H1 (cell line): Measurements from ENCODE around the gene RANBP17. TPM values are rescaled to one million over a fixed set of nuclear protein-coding genes. Genes with fewer than 3 reads are reported as not detected.

Experiments used
- CTCF ChIA-PET: fragments of 300-600 bp; sonication (Branson Sonifier 250); formaldehyde crosslinking; loops from one replicate; lab custom pipeline; 2021; ENCODE audit not compliant: partially characterized antibody; lab: Charles Lee
- POLR2A ChIA-PET: fragments of 300-600 bp; sonication (Branson Sonifier 250); formaldehyde crosslinking; loops from one replicate; lab custom pipeline; 2021; ENCODE audit warnings: inconsistent platforms; ENCODE audit not compliant: partially characterized antibody; lab: Charles Lee
- DNase-seq, 2 experiments: peaks; one replicate each; pipeline versions ENCODE4 v3.0.0 to v3.0.0-alpha.2; 2010 to 2022; ENCODE audit warnings: low spot score in 2 of 2, low read depth in 1 of 2, mixed read lengths in 1 of 2
- FAIRE-seq: peaks from 2 replicates; lab custom pipeline; 2011; peaks lifted over from hg19 to GRCh38; lab: Jason Lieb, UNC
- H2AFZ ChIP-seq: 2 replicates; pipeline ENCODE4 v1.8.1; 2012; ENCODE audit warnings: low read length, inconsistent platforms
- H2AK5ac ChIP-seq: 2 replicates; pipeline ENCODE4 v1.6.1; 2013; ENCODE audit warnings: low read depth, low read length
- H2BK120ac ChIP-seq: replicated peaks from 2 replicates; pipeline ENCODE3; 2013; ENCODE audit warnings: low read depth, low read length, inconsistent platforms
- H2BK12ac ChIP-seq: 2 replicates; pipeline ENCODE4 v1.6.1; 2013; ENCODE audit warnings: low read depth, low read length
- H2BK15ac ChIP-seq: 2 replicates; pipeline ENCODE4 v1.6.1; 2013; ENCODE audit warnings: low read length
- H2BK20ac ChIP-seq: 2 replicates; pipeline ENCODE4 v1.6.1; 2013; ENCODE audit warnings: low read length
- H2BK5ac ChIP-seq: 2 replicates; pipeline ENCODE4 v1.6.1; 2013; ENCODE audit warnings: low read depth, low read length
- H3K14ac ChIP-seq: 2 replicates; pipeline ENCODE4 v1.6.1; 2013; ENCODE audit warnings: inconsistent platforms; ENCODE audit not compliant: insufficient read length
- H3K18ac ChIP-seq: 2 replicates; pipeline ENCODE4 v1.6.1; 2013; ENCODE audit warnings: low read length; ENCODE audit errors: extremely low read depth
- H3K23ac ChIP-seq: 2 replicates; pipeline ENCODE4 v1.6.1; 2013; ENCODE audit warnings: inconsistent platforms; ENCODE audit not compliant: insufficient read length
- H3K23me2 ChIP-seq: 2 replicates; pipeline ENCODE4 v1.6.1; 2013; ENCODE audit warnings: low read depth, low read length
- H3K27ac ChIP-seq: 2 replicates; pipeline ENCODE4 v1.6.1; 2011; ENCODE audit warnings: low read depth, low read length, inconsistent platforms
- H3K27me3 ChIP-seq, 4 experiments: replicated peaks in 1 of 4; 1 replicate in 1 of 4; 2 replicates in 3 of 4; pipeline versions ENCODE4 v1.6.1 to v1.8.1; 2011 to 2013; ENCODE audit warnings: low read length in 3 of 4, mild to moderate bottlenecking in 3 of 4, inconsistent platforms in 2 of 4, mixed read lengths in 2 of 4, moderate library complexity in 1 of 4; ENCODE audit not compliant: control insufficient read depth in 3 of 4, insufficient read depth in 3 of 4; ENCODE audit errors: extremely low read depth in 1 of 4
- H3K36me3 ChIP-seq, 4 experiments: 2 replicates each; pipeline versions ENCODE4 v1.6.1 to v1.8.1; 2011 to 2013; ENCODE audit warnings: mild to moderate bottlenecking in 4 of 4, low read length in 3 of 4, moderate library complexity in 2 of 4, control low read depth in 1 of 4, inconsistent platforms in 1 of 4; ENCODE audit not compliant: insufficient read depth in 4 of 4, control insufficient read depth in 2 of 4
- H3K4ac ChIP-seq: replicated peaks from 2 replicates; pipeline ENCODE3; 2013; ENCODE audit warnings: low read length, low read depth, mixed read lengths, inconsistent platforms; ENCODE audit not compliant: insufficient read length
- H3K4me1 ChIP-seq, 4 experiments: replicated peaks in 1 of 4; 1 replicate in 1 of 4; 2 replicates in 3 of 4; pipeline versions ENCODE4 v1.6.1 to v1.8.1; 2011 to 2013; ENCODE audit warnings: low read length in 3 of 4, inconsistent platforms in 2 of 4, mixed read lengths in 1 of 4; ENCODE audit not compliant: insufficient read depth in 4 of 4, control insufficient read depth in 3 of 4
- H3K4me2 ChIP-seq, 2 experiments: 2 replicates each; pipeline versions ENCODE4 v1.6.1 to v1.8.1; 2011 to 2013; ENCODE audit warnings: low read depth in 2 of 2, low read length in 2 of 2, control low read depth in 1 of 2, inconsistent platforms in 1 of 2, mild to moderate bottlenecking in 1 of 2; ENCODE audit not compliant: insufficient read depth in 1 of 2
- H3K4me3 ChIP-seq, 4 experiments: fragments of 200-600, 300-600 bp in 1 of 4; sonication (generic), shearing (Covaris generic), sonication (Bioruptor Twin) in 1 of 4; 2 replicates each; pipeline versions ENCODE4 v1.5.1 to v1.8.1; 2011 to 2016; ENCODE audit warnings: low read length in 4 of 4, low read depth in 3 of 4, control low read depth in 2 of 4, inconsistent platforms in 2 of 4, mild to moderate bottlenecking in 2 of 4, mixed read lengths in 1 of 4, moderate library complexity in 1 of 4; ENCODE audit not compliant: insufficient read depth in 2 of 4; ENCODE audit errors: extremely low read depth in 1 of 4
- H3K56ac ChIP-seq: replicated peaks from 2 replicates; pipeline ENCODE3; 2013; ENCODE audit warnings: low read depth, mild to moderate bottlenecking, mixed read lengths, low read length, inconsistent platforms; ENCODE audit not compliant: insufficient read length
- H3K79me1 ChIP-seq: 2 replicates; pipeline ENCODE4 v1.6.1; 2013; ENCODE audit warnings: low read depth, low read length, control low read depth
- H3K79me2 ChIP-seq, 2 experiments: 2 replicates each; pipeline versions ENCODE4 v1.6.1 to v1.8.1; 2012 to 2013; ENCODE audit warnings: low read length in 2 of 2, mild to moderate bottlenecking in 2 of 2, inconsistent platforms in 1 of 2; ENCODE audit not compliant: insufficient read depth in 2 of 2, control insufficient read depth in 1 of 2
- H3K9ac ChIP-seq, 4 experiments: replicated peaks in 1 of 4; 1 replicate in 1 of 4; 2 replicates in 3 of 4; pipeline versions ENCODE4 v1.6.1 to v1.8.1; 2011 to 2013; ENCODE audit warnings: low read depth in 3 of 4, low read length in 3 of 4, control low read depth in 2 of 4, mild to moderate bottlenecking in 2 of 4, moderate library complexity in 2 of 4, inconsistent platforms in 1 of 4; ENCODE audit errors: extremely low read depth in 1 of 4
- H3K9me3 ChIP-seq, 2 experiments: 2 replicates each; pipeline versions ENCODE4 v1.6.1 to v1.8.1; 2012 to 2013; ENCODE audit warnings: mild to moderate bottlenecking in 2 of 2, moderate library complexity in 2 of 2, control low read depth in 1 of 2, inconsistent platforms in 1 of 2, low read depth in 1 of 2, low read length in 1 of 2, mixed read lengths in 1 of 2; ENCODE audit not compliant: insufficient read depth in 2 of 2
- H4K20me1 ChIP-seq, 2 experiments: replicated peaks in 1 of 2; 2 replicates each; pipeline versions ENCODE3 to v1.8.1; 2011 to 2013; ENCODE audit warnings: inconsistent platforms in 2 of 2, low read length in 2 of 2, mild to moderate bottlenecking in 1 of 2; ENCODE audit not compliant: insufficient read depth in 2 of 2, control insufficient read depth in 1 of 2
- H4K5ac ChIP-seq: 2 replicates; pipeline ENCODE4 v1.6.1; 2013; ENCODE audit warnings: low read length, low read depth, mixed read lengths, inconsistent platforms; ENCODE audit not compliant: insufficient read length
- H4K8ac ChIP-seq: 2 replicates; pipeline ENCODE4 v1.8.0; 2013; ENCODE audit warnings: mild to moderate bottlenecking, moderate library complexity, low read length, inconsistent platforms; ENCODE audit not compliant: insufficient read depth; ENCODE audit errors: extremely low read depth
- H4K91ac ChIP-seq: replicated peaks from 2 replicates; pipeline ENCODE3; 2013; ENCODE audit warnings: low read length, mixed read lengths, inconsistent platforms; ENCODE audit not compliant: insufficient read length
- POU5F1 ChIP-seq: IDR thresholded peaks from 2 replicates; pipeline ENCODE4 v1.6.1; 2011; ENCODE audit warnings: low read depth, mild to moderate bottlenecking, low read length, moderate library complexity
- WGBS, 2 experiments: shearing (Covaris generic) in 1 of 2; methylation state at CpG; one replicate each; pipeline versions ENCODE4 v1.1.6 to v1.1.7; 2013 to 2015; ENCODE audit warnings: low lambda C conversion rate in 2 of 2, mixed read lengths in 2 of 2, inconsistent platforms in 1 of 2, low coverage in 1 of 2, missing lambda C conversion rate in 1 of 2; ENCODE audit not compliant: insufficient replicate concordance in 2 of 2, insufficient coverage in 1 of 2, insufficient read length in 1 of 2; ENCODE audit errors: extremely low coverage in 1 of 2, missing lambda C conversion rate in 1 of 2; 5-methylcytosine and 5-hydroxymethylcytosine counted together
- polyA plus RNA-seq, 7 experiments: library from polyadenylated mRNA; depleted of rRNA in 3 of 7; stranded (reverse) in 5 of 7; unstranded in 2 of 7; fragments of >200 nt in 5 of 7; fragments of 200-250 nt in 2 of 7; gene quantifications; 1 replicate in 5 of 7; 2 replicates in 1 of 7; 4 replicates in 1 of 7; pipeline versions ENCODE4 v1.2.1 to v1.2.3, GENCODE V29; 2011 to 2013; ENCODE audit warnings: missing spikeins in 2 of 7, mixed read lengths in 2 of 7
- total RNA-seq: library from RNA; stranded (reverse); fragmentation: NEBNext Ultra II Directional; extraction: Animal tissue kit (Norgen Biotek cat#: 25700); gene quantifications from 2 replicates; pipeline ENCODE4 v1.2.1, GENCODE V29; 2021

RANBP17 gene
- total and polyA plus RNA-seq, 2 of the 8 experiments (the other 6 are each of a cell fraction or from before 2014, with no cell fraction given): 8.6 to 21.3 TPM

GRCh38 chr5:170821257-170821800 lies 40.5 kb upstream of the RANBP17 start:
- Histone ChIP-seq H2BK120ac (no peak overlapping the region), H2BK12ac (no peak overlapping the region), H4K91ac (no peak overlapping the region), H4K8ac (no peak overlapping the region), H3K79me1 (no peaks in the 10 kb centered on the region), H2BK15ac (no peak overlapping the region), H4K5ac (no peak overlapping the region), H3K23ac (no peak overlapping the region), H3K18ac (no peak overlapping the region), H3K36me3 (no peaks in the 10 kb centered on the region), H3K14ac (no peak overlapping the region), H3K79me2 (no peaks in the 10 kb centered on the region), H3K56ac (no peak overlapping the region), H3K4me1 (no peaks in the 10 kb centered on the region), H2AFZ (no peak overlapping the region), H4K20me1 (no peaks in the 10 kb centered on the region), H2AK5ac (no peak overlapping the region), H3K27ac (no peak overlapping the region), H3K4me2 (no peak overlapping the region), H3K23me2 (no peaks in the 10 kb centered on the region), H2BK20ac (no peak overlapping the region)
- POLR2A ChIA-PET: no interaction called here
- 87% methylated on average over 4 of the region's 4 CpGs; no CpG with 5 or more reads in 1 of the 2 experiments for WGBS, 2 experiments
- DNase-seq: no peak
- no peak for TF ChIP-seq POU5F1
- TF ChIP-seq, all 59 proteins: peak for 0
- CTCF ChIA-PET: interaction anchor here (0.9 to 1.2 kb wide), 3 partner anchors 12 to 247 kb away, joined by 3 read pairs; no protein-coding TSS in a partner anchor
- no peak overlapping the region for H3K4ac ChIP-seq
- no peak overlapping the region for H3K9ac ChIP-seq
- H3K27me3 ChIP-seq: no peaks in the 10 kb centered on the region
- no peak overlapping the region for H3K4me3 ChIP-seq
- FAIRE-seq: no peak
- H3K9me3 ChIP-seq: peaks cover 10 to 11% of the 10 kb centered on the region in 2 experiments; a peak in 2 of 4 replicates
- no peak overlapping the region for H2BK5ac ChIP-seq
